Pancreas (tissue), 10 donors: ENCODE data around the gene DOP1B. TPM values are rescaled to one million over a fixed set of nuclear protein-coding genes. Genes with fewer than 3 reads are reported as not detected.
A peak's percentile ranks its signal among the peaks of the same experiment; 100 is the strongest.

Experiments used
- ATAC-seq, 4 donors: fragments of 200-7000 bp; cut with Tn5 transposase; one replicate each; pipeline versions ENCODE4 v1.8.0 to v1.9.1; 2020; ENCODE audit warnings: mild to moderate bottlenecking in 4 of 4, moderate library complexity in 4 of 4
- DNase-seq, 6 donors: peaks; one replicate each; pipeline ENCODE4 v3.0.0-alpha.2; 2020
- FAIRE-seq: peaks from 2 replicates; lab custom pipeline; 2012; peaks lifted over from hg19 to GRCh38; lab: Jason Lieb, UNC
- H3K27ac ChIP-seq, 4 donors: fragments of 200-600 bp; sonication (generic); 1 replicate in 3 of 4; 2 replicates in 1 of 4; pipeline versions ENCODE4 v1.5.0 to v1.8.0; 2020
- H3K27me3 ChIP-seq, 4 donors: fragments of 200-600 bp; one replicate each; pipeline ENCODE4 v1.8.0; 2021
- H3K36me3 ChIP-seq, 3 donors: fragments of 200-600 bp; sonication (generic) in 1 of 3; one replicate each; pipeline versions ENCODE4 v1.5.0 to v1.8.0; 2020 to 2021
- H3K4me1 ChIP-seq, 3 donors: fragments of 200-600 bp; one replicate each; pipeline ENCODE4 v1.8.0; 2021
- H3K4me3 ChIP-seq, 4 donors: fragments of 200-600 bp; sonication (generic) in 2 of 4; one replicate each; pipeline versions ENCODE4 v1.5.0 to v1.8.0; 2020 to 2021
- H3K9me3 ChIP-seq, 4 donors: fragments of 200-600 bp; one replicate each; pipeline ENCODE4 v1.8.0; 2021
- CTCF ChIP-seq, 4 donors: fragments of 200-600 bp; sonication (generic) in 3 of 4; IDR thresholded peaks; one replicate each; pipeline versions ENCODE4 v1.5.0 to v1.8.0; 2021; ENCODE audit warnings: antibody characterized with exemption in 4 of 4
- WGBS, 2 donors: extraction: QIAGEN DNeasy Blood & Tissue Kit; methylation state at CpG; one replicate each; pipeline ENCODE4 v1.1.7; 2013; 5-methylcytosine and 5-hydroxymethylcytosine counted together
- intact Hi-C, 3 donors: fragments of 100-400 bp; cut with DNase I; formaldehyde crosslinking; loops; one replicate each; pipeline versions ENCODE4 v1.11.1 to v1.14.2; 2022
- polyA plus RNA-seq, 2 donors: library from polyadenylated mRNA; stranded (reverse); fragments of 200-250 nt; gene quantifications; one replicate each; pipeline ENCODE4 v1.2.3, GENCODE V29; 2013
- total RNA-seq, 6 donors: library from RNA; stranded (reverse); fragmentation: NEBNext Ultra II Directional in 4 of 6; extraction: Animal tissue kit (Norgen Biotek cat#: 25700) in 4 of 6; gene quantifications; one replicate each; pipeline versions ENCODE4 v1.2.1 to v1.2.4, GENCODE V29; 2021 to 2023
- donor health status: healthy with polysubstance abuse.
- donor health status: DM: no; HTN: no; CAD: no; lungs with moderate emphysema.
- donor health status: DM: no; HTN: no; CAD: no.
- donor health status: control.
- donor health status: control.
- donor health status: Bipolar disorder and iron deficiency.
- donor health status: DM: yes; HTN: yes; CAD: no.
- donor health status: DM: no; HTN: no; CAD: no.
- donor health status: DM: no; HTN: no; CAD: no.
- donor health status: DM: yes; HTN: yes; CAD: no.

DOP1B gene
- total and polyA plus RNA-seq, 8 donors, result 3.1 to 15.4 (median 6.4) TPM

GRCh38 chr21:36188081-36188681 lies 31.6 kb downstream of the DOP1B start:
- 11% methylated on average over 8 of the region's 8 CpGs for WGBS, 2 donors
- H3K4me3 ChIP-seq, result no peak overlapping the region
- H3K27ac ChIP-seq, result peak overlapping the region in 3 of 4 donors; percentile 8 to 29 (median 15)
- H3K4me1 ChIP-seq, result peaks cover 0 to 14% (median 13%) of the 10 kb centered on the region in 3 donors
- FAIRE-seq (no peak), DNase-seq (peak; percentile 60 to 79 (median 69)), ATAC-seq (peak; percentile 86 to 95 (median 92))
- H3K9me3 ChIP-seq, result no peaks in the 10 kb centered on the region
- H3K27me3 ChIP-seq, result no peaks in the 10 kb centered on the region
- no peak for TF ChIP-seq CTCF (IDR thresholded peaks at IDR 0.05)
- no peaks in the 10 kb centered on the region for H3K36me3 ChIP-seq
- intact Hi-C loops, result no loop called here

GRCh38 chr21:36188937-36189336 lies 32.3 kb downstream of the DOP1B start:
- Histone ChIP-seq H3K9me3 (no peaks in the 10 kb centered on the region), H3K36me3 (no peaks in the 10 kb centered on the region), H3K4me3 (no peak overlapping the region), H3K27me3 (no peaks in the 10 kb centered on the region), H3K4me1 (peaks cover 0 to 14% (median 13%) of the 10 kb centered on the region in 3 donors), H3K27ac (peak overlapping the region in 2 of 4 donors; percentile 15 to 29)
- intact Hi-C loops, result no loop called here
- FAIRE-seq (no peak), DNase-seq (no peak), ATAC-seq (no peak)
- no peak for TF ChIP-seq CTCF (IDR thresholded peaks at IDR 0.05)
- WGBS, 2 donors, result 32% methylated on average over 2 of the region's 2 CpGs

- ATAC-seq (no peak), FAIRE-seq (no peak), DNase-seq (no peak)
- Histone ChIP-seq H3K9me3 (no peaks in the 10 kb centered on the region), H3K27ac (no peak overlapping the region), H3K4me1 (peaks cover 0 to 14% (median 13%) of the 10 kb centered on the region in 3 donors), H3K27me3 (no peaks in the 10 kb centered on the region), H3K36me3 (no peaks in the 10 kb centered on the region), H3K4me3 (no peak overlapping the region)
- intact Hi-C loops, result no loop called here
- WGBS, 2 donors, result 94 to 97% methylated on average over 4 of the region's 4 CpGs
- TF ChIP-seq CTCF (IDR thresholded peaks at IDR 0.05), result no peak
Observed at GRCh38 chr21:36190736-36191135, 34.1 kb downstream of the DOP1B start.

- FAIRE-seq (no peak), DNase-seq (no peak), ATAC-seq (no peak)
- TF ChIP-seq CTCF (IDR thresholded peaks at IDR 0.05), result no peak
- Histone ChIP-seq H3K36me3 (no peaks in the 10 kb centered on the region), H3K4me3 (no peak overlapping the region), H3K4me1 (peaks cover 0 to 9% (median 9%) of the 10 kb centered on the region in 3 donors), H3K27me3 (no peaks in the 10 kb centered on the region), H3K27ac (no peak overlapping the region), H3K9me3 (no peaks in the 10 kb centered on the region)
- intact Hi-C loops, result no loop called here
- 91 to 92% methylated on average over 7 of the region's 7 CpGs for WGBS, 2 donors
Observed at GRCh38 chr21:36193200-36193599, 36.6 kb downstream of the DOP1B start.

- peak in 1 of 4 donors; percentile 25 for ATAC-seq
- WGBS, 2 donors, result 50 to 59% methylated on average over 3 of the region's 3 CpGs
- H3K27ac ChIP-seq, result no peak overlapping the region
- FAIRE-seq, result no peak
- no peaks in the 10 kb centered on the region for H3K27me3 ChIP-seq
- no peak overlapping the region for H3K4me3 ChIP-seq
- DNase-seq, result no peak
- intact Hi-C loops, result no loop called here
- peaks cover 0 to 3% (median under 1%) of the 10 kb centered on the region in 3 donors for H3K4me1 ChIP-seq
- no peak for TF ChIP-seq CTCF (IDR thresholded peaks at IDR 0.05)
- H3K36me3 ChIP-seq, result no peaks in the 10 kb centered on the region
- H3K9me3 ChIP-seq, result no peaks in the 10 kb centered on the region
Observed at GRCh38 chr21:36194024-36194423, 37.4 kb downstream of the DOP1B start.
